GM12873 (cell line): ENCODE data around the gene PLEKHG7.

Experiments
- CTCF ChIP-seq: IDR thresholded peaks from 2 replicates; pipeline ENCODE4 v1.5.1; 2012; ENCODE audit warnings: low read depth, mild to moderate bottlenecking, moderate library complexity, low read length, control low read depth; ENCODE audit not compliant: insufficient read depth; ENCODE audit errors: missing control alignments

Gene PLEKHG7

DNA sequence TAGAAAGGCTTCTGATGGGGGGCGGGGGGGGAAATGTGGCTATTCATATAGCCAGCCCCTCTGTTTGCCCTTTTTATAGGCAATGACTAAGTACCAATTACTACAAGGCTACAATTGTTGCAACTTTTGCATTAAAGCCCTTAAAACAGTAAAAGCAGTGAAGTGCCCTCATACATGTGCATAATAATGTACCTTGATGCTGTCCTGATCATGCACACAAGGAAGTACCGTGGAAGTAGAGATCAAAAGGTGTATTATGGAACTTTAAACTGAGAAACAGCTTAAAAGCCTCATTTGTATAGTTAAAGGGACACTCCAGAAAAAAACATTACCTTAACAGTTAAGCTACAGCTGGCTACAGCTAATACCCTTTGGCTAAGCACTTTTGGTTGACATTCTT, 111.8 kb downstream of the PLEKHG7 start:
- no peak for TF ChIP-seq CTCF

GRCh38 chr12:92821142-92821541, 118.4 kb downstream of the PLEKHG7 start:
- TF ChIP-seq CTCF, result no peak
